ENCODE data around the gene GABRG3.

The GABRG3 gene

DNA sequence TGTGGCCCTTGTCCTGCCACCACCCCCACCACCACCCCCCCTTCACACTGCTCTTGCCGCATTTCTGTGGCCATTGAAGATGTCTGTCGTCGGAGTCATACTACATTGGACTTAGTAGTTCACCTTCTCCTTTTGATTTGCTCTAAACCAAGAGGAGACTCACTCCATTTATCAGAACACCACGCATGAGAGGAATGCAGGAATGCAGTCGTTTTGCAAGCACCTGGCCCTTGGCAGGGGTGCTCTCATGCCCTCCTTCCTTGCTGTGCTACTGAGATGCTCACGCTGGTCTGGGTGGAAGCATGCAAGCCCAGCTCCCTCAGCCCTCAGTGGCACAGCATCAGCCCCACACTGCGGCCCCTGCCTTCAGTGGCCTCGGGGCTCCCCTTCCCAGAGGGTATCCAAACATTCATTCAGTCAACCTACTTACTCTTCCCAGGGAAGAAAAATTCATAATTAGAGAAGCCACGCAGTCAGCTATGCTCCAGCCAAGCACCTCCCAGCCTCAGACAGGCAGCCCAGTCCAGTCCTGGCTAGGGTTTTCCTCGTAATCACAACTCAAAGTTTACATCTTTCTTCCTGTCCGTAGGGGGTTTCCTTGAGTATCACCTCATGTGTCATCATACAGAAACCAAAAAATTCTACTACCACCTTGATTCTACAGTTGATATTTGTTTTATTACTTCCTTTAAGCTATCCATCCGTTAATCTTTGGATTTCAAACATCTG lies 520.0 kb downstream of the GABRG3 start:
- Histone ChIP-seq H3K4me2 (no peak overlapping the region), H4K20me1 (ENCODE audit: insufficient read depth) (no peaks in the 10 kb centered on the region), H3K36me3 (ENCODE audit: insufficient read depth) (no peaks in the 10 kb centered on the region), H3K4me3 (IDR thresholded peaks at IDR 0.05; ENCODE audit: insufficient read depth, low read depth, low read length) (no peak overlapping the region), H3K9ac (no peak overlapping the region), H2AFZ (ENCODE audit: low read depth) (no peak overlapping the region), H3K79me2 (ENCODE audit: insufficient read depth, low read depth) (no peaks in the 10 kb centered on the region), H3K27me3 (ENCODE audit: insufficient read depth, low read depth) (no peaks in the 10 kb centered on the region), H3K27ac (no peak overlapping the region), H3K4me1 (ENCODE audit: low read depth, poor library complexity, severe bottlenecking) (no peaks in the 10 kb centered on the region)
- TF ChIP-seq, protein P1, sequence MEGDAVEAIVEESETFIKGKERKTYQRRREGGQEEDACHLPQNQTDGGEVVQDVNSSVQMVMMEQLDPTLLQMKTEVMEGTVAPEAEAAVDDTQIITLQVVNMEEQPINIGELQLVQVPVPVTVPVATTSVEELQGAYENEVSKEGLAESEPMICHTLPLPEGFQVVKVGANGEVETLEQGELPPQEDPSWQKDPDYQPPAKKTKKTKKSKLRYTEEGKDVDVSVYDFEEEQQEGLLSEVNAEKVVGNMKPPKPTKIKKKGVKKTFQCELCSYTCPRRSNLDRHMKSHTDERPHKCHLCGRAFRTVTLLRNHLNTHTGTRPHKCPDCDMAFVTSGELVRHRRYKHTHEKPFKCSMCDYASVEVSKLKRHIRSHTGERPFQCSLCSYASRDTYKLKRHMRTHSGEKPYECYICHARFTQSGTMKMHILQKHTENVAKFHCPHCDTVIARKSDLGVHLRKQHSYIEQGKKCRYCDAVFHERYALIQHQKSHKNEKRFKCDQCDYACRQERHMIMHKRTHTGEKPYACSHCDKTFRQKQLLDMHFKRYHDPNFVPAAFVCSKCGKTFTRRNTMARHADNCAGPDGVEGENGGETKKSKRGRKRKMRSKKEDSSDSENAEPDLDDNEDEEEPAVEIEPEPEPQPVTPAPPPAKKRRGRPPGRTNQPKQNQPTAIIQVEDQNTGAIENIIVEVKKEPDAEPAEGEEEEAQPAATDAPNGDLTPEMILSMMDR (conservative IDR thresholded peaks at IDR 0.05; ENCODE audit: low read depth, low read length), result no peak

- Histone ChIP-seq H3K4me1 (ENCODE audit: low read depth, poor library complexity, severe bottlenecking) (no peaks in the 10 kb centered on the region), H3K4me2 (no peak overlapping the region), H4K20me1 (ENCODE audit: insufficient read depth) (no peaks in the 10 kb centered on the region), H2AFZ (ENCODE audit: low read depth) (no peak overlapping the region), H3K79me2 (ENCODE audit: insufficient read depth, low read depth) (no peaks in the 10 kb centered on the region), H3K27me3 (ENCODE audit: insufficient read depth, low read depth) (no peaks in the 10 kb centered on the region), H3K27ac (no peak overlapping the region), H3K9ac (no peak overlapping the region), H3K36me3 (ENCODE audit: insufficient read depth) (no peaks in the 10 kb centered on the region), H3K4me3 (IDR thresholded peaks at IDR 0.05; ENCODE audit: insufficient read depth, low read depth, low read length) (no peak overlapping the region)
- TF ChIP-seq, protein P1 (conservative IDR thresholded peaks at IDR 0.05; ENCODE audit: low read depth, low read length), result no peak
Observed at GRCh38 chr15:27491666-27492621, 521.0 kb downstream of the GABRG3 start.

DNA sequence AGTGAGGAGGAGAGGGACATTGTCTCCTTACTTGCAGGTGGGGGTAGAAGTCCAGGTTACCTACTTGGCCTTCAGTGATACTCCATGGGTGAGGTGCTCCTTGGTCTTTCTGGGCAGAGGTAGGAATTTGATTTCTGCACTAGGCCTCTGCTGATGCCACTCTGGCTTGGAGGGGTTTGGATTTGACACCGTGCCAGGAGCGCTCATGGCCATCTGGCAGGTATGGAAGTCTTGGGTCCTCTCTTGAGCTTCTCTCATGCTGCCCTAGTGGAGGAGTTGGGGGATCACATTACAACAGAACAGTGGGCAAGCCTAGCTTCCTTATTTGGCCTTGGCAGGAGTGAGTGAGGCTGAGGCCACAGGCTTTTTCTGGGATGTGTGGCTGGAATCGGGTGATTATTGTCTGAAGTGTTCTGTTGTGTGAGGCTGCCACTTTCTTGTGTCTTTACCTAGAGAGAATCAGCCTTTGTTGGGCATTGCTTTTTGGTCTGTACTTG lies 525.0 kb downstream of the GABRG3 start:
- H3K4me3 ChIP-seq (IDR thresholded peaks at IDR 0.05; ENCODE audit: insufficient read depth, low read depth, low read length), result no peak overlapping the region
- no peaks in the 10 kb centered on the region for H4K20me1 ChIP-seq (ENCODE audit: insufficient read depth)
- no peaks in the 10 kb centered on the region for H3K79me2 ChIP-seq (ENCODE audit: insufficient read depth, low read depth)
- H3K36me3 ChIP-seq (ENCODE audit: insufficient read depth), result no peaks in the 10 kb centered on the region
- no peaks in the 10 kb centered on the region for H3K4me1 ChIP-seq (ENCODE audit: low read depth, poor library complexity, severe bottlenecking)
- no peak overlapping the region for H2AFZ ChIP-seq (ENCODE audit: low read depth)
- no peaks in the 10 kb centered on the region for H3K27me3 ChIP-seq (ENCODE audit: insufficient read depth, low read depth)
- H3K9ac ChIP-seq, result no peak overlapping the region
- H3K4me2 ChIP-seq, result no peak overlapping the region
- H3K27ac ChIP-seq, result no peak overlapping the region
- TF ChIP-seq, protein P1 (conservative IDR thresholded peaks at IDR 0.05; ENCODE audit: low read depth, low read length), result no peak

GRCh38 chr15:27498700-27499099 lies 527.7 kb downstream of the GABRG3 start:
- Histone ChIP-seq H3K79me2 (ENCODE audit: insufficient read depth, low read depth) (no peaks in the 10 kb centered on the region), H3K27me3 (ENCODE audit: insufficient read depth, low read depth) (no peaks in the 10 kb centered on the region), H3K4me3 (IDR thresholded peaks at IDR 0.05; ENCODE audit: insufficient read depth, low read depth, low read length) (no peak overlapping the region), H3K36me3 (ENCODE audit: insufficient read depth) (no peaks in the 10 kb centered on the region), H3K27ac (no peak overlapping the region), H4K20me1 (ENCODE audit: insufficient read depth) (no peaks in the 10 kb centered on the region), H3K9ac (no peak overlapping the region), H3K4me1 (ENCODE audit: low read depth, poor library complexity, severe bottlenecking) (no peaks in the 10 kb centered on the region), H2AFZ (ENCODE audit: low read depth) (no peak overlapping the region), H3K4me2 (no peak overlapping the region)
- TF ChIP-seq, protein P1 (conservative IDR thresholded peaks at IDR 0.05; ENCODE audit: low read depth, low read length), result no peak

Measured in KMS-11 (cell line).